Calu3 (cell line): Measurements from ENCODE around the gene PPFIA1. TPM values are rescaled to one million over a fixed set of nuclear protein-coding genes. Genes with fewer than 3 reads are reported as not detected.

Experiments
- BruUV-seq: library from RNA; stranded (reverse); fragments of 400-500 nt; replicated peaks from 2 replicates; lab custom pipeline; 2021; lab: Mats Ljungman, UMichigan
- CTCF ChIA-PET: fragments of 300-600 bp; sonication (Branson Sonifier 250); formaldehyde crosslinking; loops from one replicate; lab custom pipeline; 2022; ENCODE audit warnings: antibody characterized with exemption; lab: Charles Lee
- DNase-seq: peaks from one replicate; pipeline ENCODE4 v3.0.0; 2022
- H3K27ac Mint-ChIP-seq: one replicate; pipeline ENCODE4 v1.8.0; 2022; ENCODE audit warnings: mixed read lengths; ENCODE audit not compliant: unreplicated experiment
- H3K27me3 Mint-ChIP-seq: one replicate; pipeline ENCODE4 v1.8.0; 2022; ENCODE audit warnings: mixed read lengths; ENCODE audit not compliant: unreplicated experiment
- H3K36me3 Mint-ChIP-seq: one replicate; pipeline ENCODE4 v1.8.0; 2022; ENCODE audit warnings: mild to moderate bottlenecking, moderate library complexity, mixed read lengths; ENCODE audit not compliant: insufficient read depth, unreplicated experiment
- H3K4me1 Mint-ChIP-seq: one replicate; pipeline ENCODE4 v1.8.0; 2022; ENCODE audit warnings: mild to moderate bottlenecking, low read depth, mixed read lengths; ENCODE audit not compliant: unreplicated experiment
- H3K4me3 Mint-ChIP-seq: one replicate; pipeline ENCODE4 v1.8.0; 2022; ENCODE audit warnings: mild to moderate bottlenecking, low read depth, moderate library complexity, mixed read lengths; ENCODE audit not compliant: unreplicated experiment
- H3K9me3 Mint-ChIP-seq: one replicate; pipeline ENCODE4 v1.8.0; 2022; ENCODE audit warnings: low read depth, mixed read lengths; ENCODE audit not compliant: unreplicated experiment
- intact Hi-C: fragments of 100-400 bp; cut with micrococcal nuclease; formaldehyde crosslinking; loops from one replicate; pipeline ENCODE4 v1.10.0; 2022; ENCODE audit not compliant: unreplicated experiment
- total RNA-seq: library from RNA; stranded (reverse); gene quantifications from 2 replicates; pipeline ENCODE4 v1.2.3, GENCODE V29; 2022
- TF ChIP-seq, protein P1 (sequence below): fragments of 200-600 bp; IDR thresholded peaks from one replicate; pipeline ENCODE4 v1.8.0; 2022; ENCODE audit warnings: antibody characterized with exemption; ENCODE audit not compliant: unreplicated experiment

The PPFIA1 gene
- total RNA-seq, 1 experiment from 2014 or later: 84.0 TPM

DNA sequence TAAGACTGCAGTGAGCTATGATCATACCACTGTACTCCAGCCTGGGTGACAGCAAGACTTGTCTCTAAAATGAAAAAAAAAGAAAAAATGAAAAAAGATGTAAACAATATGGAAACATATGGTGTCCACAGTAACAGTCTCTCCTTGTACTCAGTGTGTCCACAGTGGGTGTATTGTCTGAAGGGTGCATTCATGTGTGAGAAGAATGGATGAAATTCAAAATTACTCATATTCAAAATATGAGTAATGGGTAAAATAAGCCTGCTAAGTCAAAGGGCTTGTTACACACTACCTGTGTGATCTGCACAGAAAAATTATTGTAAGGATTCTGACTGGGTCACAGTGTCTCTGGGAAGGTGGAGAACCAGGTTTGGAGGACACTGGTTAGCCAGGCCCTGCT, 26.9 kb downstream of the PPFIA1 start:
- no TSS peak for BruUV-seq
- TF ChIP-seq, protein P1, sequence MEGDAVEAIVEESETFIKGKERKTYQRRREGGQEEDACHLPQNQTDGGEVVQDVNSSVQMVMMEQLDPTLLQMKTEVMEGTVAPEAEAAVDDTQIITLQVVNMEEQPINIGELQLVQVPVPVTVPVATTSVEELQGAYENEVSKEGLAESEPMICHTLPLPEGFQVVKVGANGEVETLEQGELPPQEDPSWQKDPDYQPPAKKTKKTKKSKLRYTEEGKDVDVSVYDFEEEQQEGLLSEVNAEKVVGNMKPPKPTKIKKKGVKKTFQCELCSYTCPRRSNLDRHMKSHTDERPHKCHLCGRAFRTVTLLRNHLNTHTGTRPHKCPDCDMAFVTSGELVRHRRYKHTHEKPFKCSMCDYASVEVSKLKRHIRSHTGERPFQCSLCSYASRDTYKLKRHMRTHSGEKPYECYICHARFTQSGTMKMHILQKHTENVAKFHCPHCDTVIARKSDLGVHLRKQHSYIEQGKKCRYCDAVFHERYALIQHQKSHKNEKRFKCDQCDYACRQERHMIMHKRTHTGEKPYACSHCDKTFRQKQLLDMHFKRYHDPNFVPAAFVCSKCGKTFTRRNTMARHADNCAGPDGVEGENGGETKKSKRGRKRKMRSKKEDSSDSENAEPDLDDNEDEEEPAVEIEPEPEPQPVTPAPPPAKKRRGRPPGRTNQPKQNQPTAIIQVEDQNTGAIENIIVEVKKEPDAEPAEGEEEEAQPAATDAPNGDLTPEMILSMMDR: no peak
- Mint-ChIP-seq H3K9me3 (no peaks in the 10 kb centered on the region), H3K4me1 (peaks cover 8% of the 10 kb centered on the region), H3K27me3 (no peaks in the 10 kb centered on the region), H3K4me3 (no peak overlapping the region), H3K36me3 (peaks cover 13% of the 10 kb centered on the region), H3K27ac (no peak overlapping the region)
- DNase-seq: no peak
- intact Hi-C loops: no loop called here
- CTCF ChIA-PET: no interaction called here

DNA sequence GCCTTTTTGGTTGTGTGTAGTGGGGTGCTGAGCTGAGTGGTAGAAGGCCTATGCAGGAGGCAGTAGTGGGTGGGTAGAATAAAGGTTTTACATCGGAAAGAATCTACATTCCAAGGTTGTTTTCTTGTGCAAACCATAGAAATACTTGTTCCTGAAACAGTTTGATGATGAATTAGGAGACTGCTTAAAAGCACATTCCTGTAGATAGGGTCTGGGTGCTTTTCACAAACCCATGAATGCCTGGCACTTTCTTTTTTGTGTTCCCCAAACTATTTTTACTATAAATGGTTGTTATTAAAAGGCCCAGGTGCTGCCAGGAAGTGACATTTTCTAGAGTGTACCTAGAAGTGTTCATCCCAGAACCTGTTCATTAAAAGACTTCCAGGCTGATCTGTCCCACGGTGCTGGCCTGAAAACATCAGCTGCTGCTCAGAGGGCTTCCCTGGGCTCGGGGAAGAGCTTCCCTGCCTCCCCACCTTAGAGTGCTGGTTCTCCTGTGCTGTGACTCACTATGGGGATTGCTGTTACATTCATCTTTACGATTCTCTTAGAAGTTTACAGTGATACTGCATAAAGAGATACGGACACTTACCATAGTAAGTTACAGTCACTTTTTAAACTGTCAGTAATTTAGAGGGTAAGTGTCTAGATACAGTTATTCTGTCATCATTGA, 27.9 kb downstream of the PPFIA1 start:
- Mint-ChIP-seq H3K36me3 (peaks cover 13% of the 10 kb centered on the region), H3K27me3 (no peaks in the 10 kb centered on the region), H3K27ac (no peak overlapping the region), H3K4me1 (peaks cover 9% of the 10 kb centered on the region), H3K9me3 (no peaks in the 10 kb centered on the region), H3K4me3 (no peak overlapping the region)
- BruUV-seq: no TSS peak
- CTCF ChIA-PET: no interaction called here
- intact Hi-C loops: no loop called here
- DNase-seq: no peak
- TF ChIP-seq, protein P1: no peak

DNA sequence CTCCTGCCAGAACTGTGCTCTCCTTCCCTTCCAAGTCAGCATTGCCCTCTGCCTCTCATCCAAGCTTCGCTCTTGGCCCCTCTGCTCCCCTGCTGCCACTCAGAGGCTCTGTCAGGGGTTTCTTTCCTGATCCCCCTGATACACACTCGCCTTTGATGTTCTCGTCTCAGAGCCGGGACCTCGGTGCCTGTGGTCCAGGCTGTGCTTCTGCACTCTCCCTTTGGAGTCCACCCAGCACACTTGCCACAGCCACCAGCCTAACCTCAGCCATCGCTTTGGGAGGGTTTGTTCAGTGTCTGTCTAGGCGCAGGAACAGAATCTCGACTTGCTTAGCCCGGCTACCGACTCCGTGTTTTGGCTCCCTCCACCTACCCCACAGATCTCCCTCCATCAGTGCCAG, 29.1 kb downstream of the PPFIA1 start:
- no peak overlapping the region for H3K27ac Mint-ChIP-seq
- no peak overlapping the region for H3K4me3 Mint-ChIP-seq

DNA sequence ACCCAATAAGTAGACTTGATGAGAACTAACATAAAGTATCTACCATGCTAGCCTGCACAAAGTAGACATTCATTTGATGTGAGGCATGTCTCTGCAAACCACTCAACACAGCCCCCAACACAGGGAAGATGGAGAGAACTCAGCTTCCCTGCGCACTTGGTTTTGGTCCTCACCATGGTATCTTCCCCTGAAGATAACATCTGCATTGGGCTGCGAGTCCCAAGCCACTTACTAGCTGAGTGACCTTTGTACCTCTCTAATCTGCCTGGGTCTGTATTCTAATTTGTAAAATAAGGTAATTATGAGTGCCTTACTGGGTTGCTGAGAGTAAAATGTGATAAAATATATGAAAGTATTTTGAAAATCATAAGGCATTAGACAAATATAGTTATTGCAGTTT, 30.7 kb downstream of the PPFIA1 start:
- Mint-ChIP-seq H3K4me1 (peaks cover 34% of the 10 kb centered on the region), H3K27ac (no peak overlapping the region), H3K36me3 (peaks cover 11% of the 10 kb centered on the region), H3K9me3 (no peaks in the 10 kb centered on the region), H3K27me3 (no peaks in the 10 kb centered on the region), H3K4me3 (no peak overlapping the region)
- TF ChIP-seq, protein P1: no peak
- CTCF ChIA-PET: no interaction called here
- intact Hi-C loops: no loop called here
- DNase-seq: no peak
- no TSS peak for BruUV-seq

More for the DNA sequence above, 29.1 kb downstream of the PPFIA1 start:
- CTCF ChIA-PET: no interaction called here
- TF ChIP-seq, protein P1: no peak
- H3K27me3 Mint-ChIP-seq: no peaks in the 10 kb centered on the region
- intact Hi-C loops: no loop called here
- no TSS peak for BruUV-seq
- peaks cover 18% of the 10 kb centered on the region for H3K4me1 Mint-ChIP-seq
- H3K36me3 Mint-ChIP-seq: peaks cover 4% of the 10 kb centered on the region
- DNase-seq: no peak
- no peaks in the 10 kb centered on the region for H3K9me3 Mint-ChIP-seq
